Panc1 (cell line): Measurements from ENCODE around the gene IER5L. TPM values are rescaled to one million over a fixed set of nuclear protein-coding genes. Genes with fewer than 3 reads are reported as not detected.

Experiments used
- total RNA-seq: library from RNA; stranded (reverse); gene quantifications from one replicate; pipeline ENCODE4 v1.2.1, GENCODE V29; 2021; ENCODE audit not compliant: unreplicated experiment

Gene IER5L
- total RNA-seq, 1 experiment from 2014 or later = 44.6 TPM

Other genes with a start within 250 kb of the IER5L start
- gene DOLK, start 230.7 kb downstream of the IER5L start, total RNA-seq = 20.0 TPM
- gene NUP188, start 230.6 kb downstream of the IER5L start, total RNA-seq = 69.9 TPM
- 68.3 TPM for gene SH3GLB2, start 149.9 kb downstream of the IER5L start, total RNA-seq
- gene MIGA2, start 141.6 kb downstream of the IER5L start, total RNA-seq = 23.0 TPM
- gene DOLPP1, start 97.2 kb downstream of the IER5L start, total RNA-seq = 13.7 TPM
- 38.8 TPM for gene CRAT, start 67.5 kb downstream of the IER5L start, total RNA-seq
- gene PTPA, start 66.8 kb downstream of the IER5L start, total RNA-seq = 114 TPM